GM23248 (cell line): ENCODE results near the gene POP4.

Experiments
- EZH2 ChIP-seq: fragments of 200-600 bp; sonication (generic); IDR thresholded peaks from 2 replicates; pipeline ENCODE4 v1.6.1; 2018; ENCODE audit warnings: antibody characterized with exemption, mild to moderate bottlenecking; ENCODE audit not compliant: insufficient read depth, poor library complexity, severe bottlenecking
- EZH2phosphoT487 ChIP-seq: fragments of 200-600 bp; sonication (generic); IDR thresholded peaks from 2 replicates; pipeline ENCODE4 v1.6.1; 2018; ENCODE audit warnings: antibody characterized with exemption, moderate library complexity, mild to moderate bottlenecking, low read depth; ENCODE audit not compliant: insufficient read depth

DNA sequence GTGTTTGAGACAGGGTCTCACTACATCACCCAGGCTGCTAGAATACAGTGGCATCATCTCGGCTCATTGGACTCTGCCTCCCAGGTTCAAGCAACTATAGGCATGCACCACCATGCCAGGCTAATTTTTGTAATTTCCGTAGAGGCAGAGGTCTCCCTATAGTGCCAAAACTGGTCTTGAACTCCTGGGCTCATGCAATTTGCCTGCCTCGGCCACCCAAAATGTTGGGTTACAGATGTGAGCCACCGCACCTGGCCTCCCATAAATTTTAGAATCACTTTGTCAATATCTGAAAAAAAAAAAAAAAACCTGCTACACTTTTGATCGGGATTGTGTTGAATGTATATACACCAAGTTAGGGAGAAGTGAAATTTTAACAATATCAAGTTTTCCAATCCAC is 47.3 kb downstream of the POP4 start:
- TF ChIP-seq EZH2 (no peak), EZH2phosphoT487 (no peak)
